Stimulated activated CD8-positive, alpha-beta memory T cell treated with anti-CD3 and anti-CD28 coated beads, Interleukin-12 subunit alpha, Interleukin-12 subunit beta, amount 100 ng/mL, for 24 hours (primary cell): ENCODE data around the gene CEP192.

Source experiments
- DNase-seq: peaks from one replicate; pipeline ENCODE4 v3.0.0-alpha.2; 2020; ENCODE audit errors: extremely low read depth

Gene CEP192

GRCh38 chr18:13138420-13139139 lies 147.4 kb downstream of the CEP192 start:
- DNase-seq, result no peak

- no peak for DNase-seq
Measured at GRCh38 chr18:13139885-13140450, 148.8 kb downstream of the CEP192 start.

- no peak for DNase-seq
Measured at GRCh38 chr18:13141209-13141608, 150.0 kb downstream of the CEP192 start.

GRCh38 chr18:13145636-13146190 lies 154.6 kb downstream of the CEP192 start:
- DNase-seq, result no peak

GRCh38 chr18:13147130-13147529 lies 156.0 kb downstream of the CEP192 start:
- no peak for DNase-seq

- DNase-seq, result no peak
Measured at GRCh38 chr18:13151656-13152055, 160.5 kb downstream of the CEP192 start.

- no peak for DNase-seq
Measured at GRCh38 chr18:13158428-13158827, 167.3 kb downstream of the CEP192 start.

GRCh38 chr18:13159579-13159978 lies 168.4 kb downstream of the CEP192 start:
- DNase-seq, result no peak

GRCh38 chr18:13161276-13161899 lies 170.2 kb downstream of the CEP192 start:
- DNase-seq, result no peak

- no peak for DNase-seq
Measured at GRCh38 chr18:13163167-13163927, 172.2 kb downstream of the CEP192 start.

GRCh38 chr18:13164406-13164805 lies 173.2 kb downstream of the CEP192 start:
- DNase-seq, result no peak

GRCh38 chr18:13165636-13166423 lies 174.7 kb downstream of the CEP192 start:
- no peak for DNase-seq

GRCh38 chr18:13173578-13174145 lies 182.5 kb downstream of the CEP192 start:
- no peak for DNase-seq
